GM10266 (cell line): ENCODE measurements around the gene ZBTB38.

Experiments
- DNase-seq: peaks from one replicate; pipeline ENCODE4 v3.0.0; 2012; ENCODE audit errors: extremely low spot score
- CTCF ChIP-seq: IDR thresholded peaks from 2 replicates; pipeline ENCODE4 v1.5.1; 2012; ENCODE audit warnings: mild to moderate bottlenecking, low read depth; ENCODE audit not compliant: control insufficient read depth, insufficient read depth; ENCODE audit errors: missing control alignments

ZBTB38 gene

GRCh38 chr3:141342386-141342785 lies 25.9 kb upstream of the ZBTB38 start:
- no peak for DNase-seq
- no peak for TF ChIP-seq CTCF

GRCh38 chr3:141343077-141343476 lies 25.2 kb upstream of the ZBTB38 start:
- no peak for DNase-seq
- TF ChIP-seq CTCF, result no peak

- DNase-seq, result no peak
These were observed 24.4 kb upstream of the ZBTB38 start for GRCh38 chr3:141343865-141344271.

GRCh38 chr3:141345528-141345927 lies 22.8 kb upstream of the ZBTB38 start:
- no peak for DNase-seq
- no peak for TF ChIP-seq CTCF

More at GRCh38 chr3:141343865-141344271, 24.4 kb upstream of the ZBTB38 start:
- TF ChIP-seq CTCF, result no peak

GRCh38 chr3:141346007-141346406 lies 22.3 kb upstream of the ZBTB38 start:
- no peak for DNase-seq
- no peak for TF ChIP-seq CTCF

- DNase-seq, result no peak
- TF ChIP-seq CTCF, result no peak
These were observed 21.9 kb upstream of the ZBTB38 start for GRCh38 chr3:141346418-141346817.

- no peak for DNase-seq
- no peak for TF ChIP-seq CTCF
These were observed 21.5 kb upstream of the ZBTB38 start for GRCh38 chr3:141346839-141347238.

GRCh38 chr3:141348837-141349236 lies 19.5 kb upstream of the ZBTB38 start:
- TF ChIP-seq CTCF, result no peak
- DNase-seq, result no peak
